Measurements from ENCODE around the gene DDI1. TPM values are rescaled to one million over a fixed set of nuclear protein-coding genes. Genes with fewer than 3 reads are reported as not detected.

The DDI1 gene
- total RNA-seq, 6 donors from 2014 or later = not detected

- ATAC-seq (ENCODE audit: low FRiP score in 2 of 2) (no peak), DNase-seq (no peak)
- Histone ChIP-seq H3K4me3 (no peak overlapping the region), H3K27me3 (no peaks in the 10 kb centered on the region), H3K27ac (no peak overlapping the region), H3K9me3 (no peaks in the 10 kb centered on the region), H3K36me3 (no peaks in the 10 kb centered on the region), H3K4me1 (no peaks in the 10 kb centered on the region)
- WGBS, 2 donors = 81 to 82% methylated on average over 3 of the region's 3 CpGs
- TF ChIP-seq CTCF (IDR thresholded peaks at IDR 0.05) = no peak
- no peak for TF ChIP-seq POLR2AphosphoS5 (IDR thresholded peaks at IDR 0.05)
- no peak for TF ChIP-seq POLR2A (IDR thresholded peaks at IDR 0.05)
- TF ChIP-seq EP300 (IDR thresholded peaks at IDR 0.05) = no peak
Observed at GRCh38 chr11:104015649-104016415, 20.6 kb upstream of the DDI1 start.

- no peaks in the 10 kb centered on the region for H3K4me1 ChIP-seq
- TF ChIP-seq POLR2A (IDR thresholded peaks at IDR 0.05) (no peak), EP300 (IDR thresholded peaks at IDR 0.05) (no peak), POLR2AphosphoS5 (IDR thresholded peaks at IDR 0.05) (no peak), CTCF (IDR thresholded peaks at IDR 0.05) (no peak)
- WGBS, 2 donors = 89 to 94% methylated on average over 2 of the region's 2 CpGs
- ATAC-seq (ENCODE audit: low FRiP score in 2 of 2) (no peak), DNase-seq (no peak)
- no peaks in the 10 kb centered on the region for H3K9me3 ChIP-seq
- H3K27ac ChIP-seq = no peak overlapping the region
- H3K4me3 ChIP-seq = no peak overlapping the region
- no peaks in the 10 kb centered on the region for H3K27me3 ChIP-seq
- H3K36me3 ChIP-seq = no peaks in the 10 kb centered on the region
Observed at GRCh38 chr11:104024572-104024971, 11.9 kb upstream of the DDI1 start.

GRCh38 chr11:104028476-104029263 lies 7.8 kb upstream of the DDI1 start:
- Histone ChIP-seq H3K27ac (no peak overlapping the region), H3K9me3 (no peaks in the 10 kb centered on the region), H3K4me1 (no peaks in the 10 kb centered on the region), H3K4me3 (no peak overlapping the region), H3K36me3 (no peaks in the 10 kb centered on the region), H3K27me3 (no peaks in the 10 kb centered on the region)
- no peak for TF ChIP-seq POLR2A (IDR thresholded peaks at IDR 0.05)
- no peak for TF ChIP-seq POLR2AphosphoS5 (IDR thresholded peaks at IDR 0.05)
- no peak for TF ChIP-seq CTCF (IDR thresholded peaks at IDR 0.05)
- no peak for TF ChIP-seq EP300 (IDR thresholded peaks at IDR 0.05)
- ATAC-seq (ENCODE audit: low FRiP score in 2 of 2) (no peak), DNase-seq (no peak)
- 43 to 62% methylated on average over 3 of the region's 3 CpGs for WGBS, 2 donors

- ATAC-seq (ENCODE audit: low FRiP score in 2 of 2) (no peak), DNase-seq (no peak)
- no peak overlapping the region for H3K4me3 ChIP-seq
- no peaks in the 10 kb centered on the region for H3K4me1 ChIP-seq
- peaks cover 0 to 4% (median 0%) of the 10 kb centered on the region in 4 donors for H3K9me3 ChIP-seq
- H3K27me3 ChIP-seq = no peaks in the 10 kb centered on the region
- no peak overlapping the region for H3K27ac ChIP-seq
- H3K36me3 ChIP-seq = no peaks in the 10 kb centered on the region
- TF ChIP-seq POLR2AphosphoS5 (IDR thresholded peaks at IDR 0.05) = no peak
- TF ChIP-seq CTCF (IDR thresholded peaks at IDR 0.05) = no peak
- TF ChIP-seq POLR2A (IDR thresholded peaks at IDR 0.05) = no peak
- no peak for TF ChIP-seq EP300 (IDR thresholded peaks at IDR 0.05)
Observed at GRCh38 chr11:104033134-104033533, 3.3 kb upstream of the DDI1 start.
